D721Med (cell line): ENCODE results near the gene PAM.

Source experiments
- DNase-seq: peaks from one replicate; pipeline ENCODE4 v3.0.0; 2011; ENCODE audit warnings: low spot score; ENCODE audit not compliant: insufficient read length
- FAIRE-seq: peaks from 2 replicates; lab custom pipeline; 2011; peaks lifted over from hg19 to GRCh38; lab: Jason Lieb, UNC
- CTCF ChIP-seq: IDR thresholded peaks from 2 replicates; pipeline ENCODE4 v1.5.1; 2012; ENCODE audit warnings: mild to moderate bottlenecking, control low read depth; ENCODE audit not compliant: insufficient read depth; ENCODE audit errors: missing control alignments

PAM gene

GRCh38 chr5:102937894-102938293, 182.8 kb downstream of the PAM start:
- FAIRE-seq (peak; percentile 96), DNase-seq (no peak)
- TF ChIP-seq CTCF, result no peak

GRCh38 chr5:102941111-102941510, 186.0 kb downstream of the PAM start:
- DNase-seq (no peak), FAIRE-seq (no peak)
- no peak for TF ChIP-seq CTCF

DNA sequence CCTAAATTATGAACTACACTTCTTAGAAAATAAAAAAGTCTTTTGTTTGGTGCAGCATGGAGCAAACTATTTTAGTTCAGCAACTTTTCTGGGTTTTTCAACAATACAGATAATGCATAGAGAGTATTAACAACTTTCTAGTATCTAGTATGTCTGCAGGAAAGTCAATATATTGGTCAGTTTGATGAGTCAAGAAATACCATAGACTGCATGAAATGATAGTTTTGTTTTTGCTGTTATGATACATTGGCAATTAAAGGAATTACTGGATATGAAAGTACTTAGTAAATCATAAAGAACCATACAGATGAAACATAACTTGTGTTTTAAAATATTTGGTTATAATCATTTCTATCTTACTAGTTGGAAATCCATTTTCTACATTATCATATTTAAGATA, 191.3 kb downstream of the PAM start:
- FAIRE-seq, result no peak
- TF ChIP-seq CTCF, result no peak
- DNase-seq, result no peak

GRCh38 chr5:102946971-102947370, 191.9 kb downstream of the PAM start:
- no peak for TF ChIP-seq CTCF
- FAIRE-seq, result no peak
- no peak for DNase-seq

DNA sequence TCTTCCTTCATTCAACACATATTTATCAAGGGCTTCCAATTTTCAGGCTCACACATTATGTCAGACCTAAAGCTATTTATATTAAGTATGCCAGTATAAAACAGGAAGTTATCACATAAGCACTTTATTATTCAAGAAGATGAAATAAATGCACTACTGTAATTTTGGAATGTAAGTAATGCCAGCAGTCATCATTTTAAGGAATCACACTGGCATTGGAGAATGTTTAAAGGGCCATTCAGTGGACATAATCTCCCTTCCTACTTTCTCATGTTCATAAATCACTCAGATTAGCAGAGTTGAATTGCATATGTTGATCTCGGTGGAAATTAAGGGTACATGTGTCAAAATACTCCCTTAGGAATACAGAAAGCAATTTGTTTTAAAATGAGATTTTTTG, 200.4 kb downstream of the PAM start:
- peak; percentile 77 for FAIRE-seq
- no peak for DNase-seq
- no peak for TF ChIP-seq CTCF

GRCh38 chr5:102956599-102956998, 201.5 kb downstream of the PAM start:
- no peak for TF ChIP-seq CTCF
- FAIRE-seq, result no peak
- no peak for DNase-seq

- no peak for TF ChIP-seq CTCF
- DNase-seq (no peak), FAIRE-seq (no peak)
Observed at GRCh38 chr5:102957141-102957540, 202.0 kb downstream of the PAM start.
